ENCODE measurements around the gene PDIA5.

PDIA5 gene

GRCh38 chr3:123066896-123067688 is at the start of gene PDIA5:
TSS of gene PDIA5 (plus strand) at chr3:123067025. CDS start at chr3:123067165, 140 bp downstream.
- peak; percentile 39 for DNase-seq (ENCODE audit: low read depth)

- DNase-seq (ENCODE audit: low read depth), result no peak
Observed at GRCh38 chr3:123018683-123019082, 48.1 kb upstream of the PDIA5 start.

- DNase-seq (ENCODE audit: low read depth), result no peak
Observed at GRCh38 chr3:123019161-123019560, 47.7 kb upstream of the PDIA5 start.

GRCh38 chr3:123019591-123019990 is 47.2 kb upstream of the PDIA5 start:
- no peak for DNase-seq (ENCODE audit: low read depth)

- DNase-seq (ENCODE audit: low read depth), result no peak
Observed at GRCh38 chr3:123020709-123021108, 46.1 kb upstream of the PDIA5 start.

GRCh38 chr3:123021388-123021787 is 45.4 kb upstream of the PDIA5 start:
- DNase-seq (ENCODE audit: low read depth), result no peak

GRCh38 chr3:123021996-123022510 is 44.8 kb upstream of the PDIA5 start:
- no peak for DNase-seq (ENCODE audit: low read depth)

GRCh38 chr3:123024056-123024455 is 42.8 kb upstream of the PDIA5 start:
- DNase-seq (ENCODE audit: low read depth), result no peak

GRCh38 chr3:123025642-123026521 is 40.9 kb upstream of the PDIA5 start:
- DNase-seq (ENCODE audit: low read depth), result no peak

- DNase-seq (ENCODE audit: low read depth), result no peak
Observed at GRCh38 chr3:123026565-123027291, 40.1 kb upstream of the PDIA5 start.

GRCh38 chr3:123027292-123028232 is 39.3 kb upstream of the PDIA5 start, which contains the start of gene SEMA5B:
TSS of gene SEMA5B (minus strand) at chr3:123027763. CDS start at chr3:122961263, 66,500 bp downstream.
- no peak for DNase-seq (ENCODE audit: low read depth)

GRCh38 chr3:123028233-123028828 is 38.5 kb upstream of the PDIA5 start:
- DNase-seq (ENCODE audit: low read depth), result no peak

GRCh38 chr3:123031051-123031450 is 35.8 kb upstream of the PDIA5 start:
- no peak for DNase-seq (ENCODE audit: low read depth)

- DNase-seq (ENCODE audit: low read depth), result no peak
Observed at GRCh38 chr3:123032057-123032456, 34.8 kb upstream of the PDIA5 start.

GRCh38 chr3:123034120-123034519 is 32.7 kb upstream of the PDIA5 start:
- no peak for DNase-seq (ENCODE audit: low read depth)

GRCh38 chr3:123034996-123035395 is 31.8 kb upstream of the PDIA5 start:
- no peak for DNase-seq (ENCODE audit: low read depth)

GRCh38 chr3:123036352-123037014 is 30.3 kb upstream of the PDIA5 start:
- DNase-seq (ENCODE audit: low read depth), result no peak

GRCh38 chr3:123037015-123037375 is 29.8 kb upstream of the PDIA5 start:
- DNase-seq (ENCODE audit: low read depth), result no peak

GRCh38 chr3:123038751-123039150 is 28.1 kb upstream of the PDIA5 start:
- DNase-seq (ENCODE audit: low read depth), result no peak

GRCh38 chr3:123039178-123039577 is 27.6 kb upstream of the PDIA5 start:
- DNase-seq (ENCODE audit: low read depth), result no peak

Data from activated gamma-delta T cell treated with anti-CD3 and anti-CD28 coated beads, Interleukin-2, amount 50 U/mL, for 16 hours (primary cell).